ENCODE results near the gene PREX1.

The PREX1 gene

DNA sequence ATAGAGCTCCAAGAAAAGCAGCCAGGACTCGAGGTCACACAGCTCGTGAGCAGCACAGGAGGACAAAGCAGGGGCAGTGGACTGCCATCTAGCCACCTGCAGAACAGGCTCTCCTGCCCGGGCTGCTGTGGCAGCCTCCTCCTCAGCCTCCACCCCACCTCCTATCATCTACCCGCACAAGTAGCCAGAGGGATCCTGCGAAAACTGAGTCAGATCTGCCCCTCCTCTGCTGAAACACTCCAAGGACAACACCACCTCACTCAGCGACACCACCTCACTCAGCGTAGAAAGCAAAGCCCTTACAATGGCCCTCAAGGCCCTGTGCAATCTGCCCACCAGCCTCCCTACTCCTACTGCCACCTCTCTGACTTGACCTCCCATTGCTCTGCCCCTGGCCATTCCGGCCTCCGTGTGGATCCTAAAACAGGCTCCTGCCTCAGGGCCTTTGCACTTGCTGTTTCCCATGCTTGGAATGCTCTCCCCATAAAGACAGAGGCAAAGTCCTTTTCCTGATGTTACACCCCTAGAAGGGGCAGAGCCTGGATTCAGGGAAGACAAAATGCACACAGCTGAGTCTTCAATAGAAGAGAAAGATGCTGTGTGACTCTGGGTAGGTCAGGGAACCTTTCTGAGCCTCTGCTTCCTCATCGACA, 19.3 kb downstream of the PREX1 start:
- DNase-seq: no peak

GRCh38 chr20:48807586-48808381, 20.0 kb downstream of the PREX1 start:
- DNase-seq: no peak

GRCh38 chr20:48807051-48807450, 20.7 kb downstream of the PREX1 start:
- DNase-seq: no peak

DNA sequence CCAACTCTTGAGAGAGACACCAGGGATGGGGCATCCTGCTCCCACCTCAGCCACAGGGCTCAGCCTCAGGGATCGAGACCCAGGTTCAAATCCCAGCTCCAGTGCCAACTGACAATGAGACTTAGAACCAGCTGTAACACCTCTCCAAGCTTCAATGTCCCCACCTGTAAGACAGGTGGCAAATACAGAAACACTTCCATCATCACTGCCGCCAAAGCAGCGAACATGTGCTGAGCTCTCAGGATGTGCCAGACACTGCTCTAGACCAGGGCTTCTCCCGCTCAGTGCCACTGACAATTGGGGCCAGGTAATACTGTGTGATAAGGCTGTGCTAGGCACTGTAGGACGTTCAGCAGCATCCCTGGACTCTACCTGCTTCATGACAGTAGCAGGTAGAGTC, 22.1 kb downstream of the PREX1 start:
- DNase-seq: no peak

GRCh38 chr20:48805286-48805685, 22.5 kb downstream of the PREX1 start:
- DNase-seq: no peak

GRCh38 chr20:48804300-48804980, 23.4 kb downstream of the PREX1 start:
- DNase-seq: no peak

DNA sequence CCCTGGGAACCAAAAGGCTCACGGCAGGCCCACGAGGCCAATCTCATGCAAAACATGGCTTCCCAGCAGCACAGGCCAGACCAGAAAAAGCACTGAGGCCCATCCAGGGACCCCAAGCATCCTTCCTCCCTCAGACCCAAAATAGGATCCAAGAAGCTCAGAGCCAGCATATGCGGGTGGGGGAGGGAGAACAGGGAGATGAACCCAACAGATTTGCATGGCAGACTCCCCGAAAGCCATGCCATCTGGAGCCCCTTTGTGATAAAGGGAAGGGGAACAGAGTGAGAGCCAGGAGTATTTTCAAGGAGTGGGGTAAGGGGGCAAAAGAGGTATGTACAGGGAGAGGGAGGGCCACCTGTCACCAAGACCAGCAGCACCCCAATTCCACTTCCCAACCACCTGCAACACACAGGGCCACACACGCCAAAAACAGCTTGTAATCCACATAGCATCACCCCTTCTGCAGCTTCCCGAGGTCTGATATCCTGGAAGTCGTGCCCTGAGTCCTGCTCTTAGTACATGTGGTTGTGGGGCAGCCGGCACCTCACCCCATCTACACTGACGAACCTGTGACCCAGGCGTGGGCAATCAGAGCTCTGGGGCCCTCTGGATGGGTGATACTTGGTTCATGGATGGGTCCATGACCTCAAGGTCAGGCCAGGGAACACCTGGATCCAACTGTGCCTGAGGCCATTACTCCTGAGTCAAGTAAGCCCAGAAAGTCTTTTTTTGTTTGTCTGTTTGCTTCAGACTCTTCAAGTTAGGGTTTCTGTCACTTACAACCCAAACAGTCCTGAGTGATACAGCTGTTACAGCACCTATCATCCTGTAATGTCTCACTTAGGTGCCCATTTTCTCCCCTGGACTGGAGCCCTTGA, 24.4 kb downstream of the PREX1 start:
- DNase-seq: no peak

DNA sequence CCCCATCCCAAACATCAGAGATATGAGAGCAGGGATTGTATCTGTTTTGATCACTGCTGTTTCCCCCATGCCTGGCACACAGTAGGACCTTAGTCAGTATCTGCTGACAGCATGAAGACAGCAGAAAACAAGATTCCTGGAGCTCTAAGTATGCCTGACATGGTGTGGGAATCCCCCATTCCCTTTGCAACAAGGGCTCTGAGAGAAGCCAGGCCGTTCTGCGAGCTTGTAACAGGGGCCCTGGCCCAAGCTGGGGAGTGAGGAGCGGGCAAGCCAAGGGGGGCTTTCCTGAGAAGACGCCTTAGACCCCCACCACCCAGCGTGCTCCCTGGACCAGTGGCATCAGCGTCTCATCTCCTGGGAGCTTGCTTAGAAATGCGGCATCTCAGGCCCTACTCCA, 25.2 kb downstream of the PREX1 start:
- DNase-seq: no peak

- no peak for DNase-seq
Observed at GRCh38 chr20:48802216-48802615, 25.6 kb downstream of the PREX1 start.

DNA sequence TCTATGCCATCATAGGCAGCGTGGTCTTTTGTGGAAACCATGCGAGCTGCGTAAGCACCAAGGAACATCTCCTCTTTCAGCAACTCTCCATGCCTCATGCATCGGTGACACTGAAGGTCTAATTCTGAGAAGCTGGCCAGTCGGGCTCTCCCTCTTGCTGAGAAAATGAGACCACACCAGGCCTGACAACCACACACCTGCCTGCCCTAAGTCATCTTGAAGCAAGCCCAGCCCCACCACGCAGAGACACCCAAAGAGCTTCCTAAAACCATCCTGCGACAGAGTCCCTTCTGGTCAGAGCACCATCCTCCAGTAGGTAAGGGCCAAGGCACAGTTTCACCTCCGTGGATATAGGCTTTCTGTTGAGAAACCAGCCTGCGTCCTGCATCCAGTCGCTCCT, 26.6 kb downstream of the PREX1 start:
- no peak for DNase-seq

DNA sequence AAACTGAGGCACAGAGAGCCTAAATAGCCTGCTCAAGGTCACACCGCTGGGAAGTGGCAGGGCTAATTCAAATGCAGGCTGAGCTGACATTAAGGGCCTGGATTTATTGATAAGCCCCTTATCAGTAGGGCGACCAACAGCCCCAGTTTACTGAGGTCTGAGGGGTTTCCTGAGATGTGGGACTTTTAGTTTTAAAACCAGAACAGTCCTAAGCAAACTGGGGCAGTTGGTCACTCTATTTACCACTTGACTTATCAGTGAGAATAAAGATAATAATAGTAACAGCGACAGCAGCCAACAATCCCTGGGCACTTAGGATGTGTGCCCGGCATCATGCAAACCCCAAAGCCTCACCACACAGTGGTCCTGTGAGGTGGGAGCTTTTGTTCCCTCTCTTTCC, 27.6 kb downstream of the PREX1 start:
- DNase-seq: no peak

DNA sequence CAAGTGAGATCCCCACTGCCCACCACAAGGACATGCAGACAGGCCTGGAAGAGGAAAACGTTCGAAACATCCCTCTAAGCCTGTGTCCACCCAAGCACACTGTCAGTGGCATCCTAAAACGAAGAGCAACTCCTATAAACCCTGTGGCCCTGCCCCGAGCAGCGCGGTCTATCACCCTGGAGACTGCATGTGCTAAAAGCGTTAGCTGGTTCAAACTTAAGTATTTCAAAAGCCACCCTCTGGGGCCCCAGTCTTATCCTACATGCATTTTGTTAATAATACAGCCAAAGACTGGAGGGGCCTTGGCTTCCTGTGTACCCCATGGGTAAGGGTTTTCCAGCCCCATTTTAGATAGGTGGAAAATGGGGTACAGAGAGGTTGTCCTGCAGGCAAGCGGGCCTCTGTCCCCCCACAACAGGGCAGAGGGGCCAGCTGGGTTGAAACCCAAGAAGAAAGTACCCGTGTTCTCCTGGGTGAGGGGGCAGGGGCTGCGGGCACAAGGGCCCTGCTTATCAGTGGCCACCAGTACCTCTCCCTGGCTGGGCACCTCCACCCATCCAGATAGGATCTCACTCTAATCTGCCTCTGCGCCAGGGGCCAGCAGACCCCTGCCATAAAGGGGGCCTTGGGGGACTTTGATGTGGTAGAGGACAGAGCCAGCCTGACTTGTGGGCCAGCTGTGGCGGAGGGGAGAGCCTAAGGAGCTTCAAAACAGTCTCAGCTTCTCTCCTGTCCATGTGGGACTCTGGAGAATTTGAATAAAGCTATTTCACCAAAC, 28.3 kb downstream of the PREX1 start:
- no peak for DNase-seq

DNA sequence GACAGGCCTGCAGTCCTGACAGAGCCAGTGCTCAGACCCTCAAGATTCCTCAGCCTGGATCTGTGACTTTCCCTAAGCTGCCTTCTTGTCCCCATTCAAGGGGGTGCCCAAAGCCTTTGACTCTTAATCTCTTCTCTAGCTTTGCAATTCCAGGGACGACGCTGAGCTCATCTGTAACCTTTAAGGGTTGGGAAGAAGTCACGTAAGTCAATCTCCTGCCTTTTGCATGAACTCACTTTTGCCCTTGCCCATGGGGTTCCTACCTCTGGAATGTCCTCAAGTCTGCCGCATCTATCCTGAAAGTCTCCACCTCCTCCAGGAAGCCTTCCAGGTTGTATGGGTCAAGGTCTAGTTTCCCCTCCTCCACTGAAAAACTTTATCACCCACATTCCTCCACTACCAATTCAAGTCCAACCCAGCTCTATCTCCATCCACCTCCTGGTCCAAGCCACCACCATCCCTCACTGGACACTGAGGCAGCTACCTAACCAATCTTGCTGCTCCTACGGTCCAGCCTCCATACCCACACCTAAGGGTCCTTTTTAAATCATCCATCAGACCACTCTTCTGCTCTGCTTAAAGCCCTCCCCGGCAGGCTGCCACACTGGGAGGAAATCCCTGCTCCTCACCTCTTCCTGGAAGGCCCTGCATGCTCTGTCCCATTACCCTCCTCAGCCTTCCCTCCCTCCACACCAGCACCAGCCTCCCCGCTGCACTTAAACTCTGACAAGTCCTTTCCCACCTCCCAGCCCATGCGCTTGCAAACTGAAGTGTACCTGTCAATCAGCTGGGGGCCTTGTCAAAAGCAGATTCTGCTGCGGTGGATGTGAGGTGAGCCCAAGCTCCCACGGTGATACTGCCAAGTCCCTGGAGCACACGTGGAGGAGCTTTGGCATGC, 29.7 kb downstream of the PREX1 start:
- no peak for DNase-seq

DNA sequence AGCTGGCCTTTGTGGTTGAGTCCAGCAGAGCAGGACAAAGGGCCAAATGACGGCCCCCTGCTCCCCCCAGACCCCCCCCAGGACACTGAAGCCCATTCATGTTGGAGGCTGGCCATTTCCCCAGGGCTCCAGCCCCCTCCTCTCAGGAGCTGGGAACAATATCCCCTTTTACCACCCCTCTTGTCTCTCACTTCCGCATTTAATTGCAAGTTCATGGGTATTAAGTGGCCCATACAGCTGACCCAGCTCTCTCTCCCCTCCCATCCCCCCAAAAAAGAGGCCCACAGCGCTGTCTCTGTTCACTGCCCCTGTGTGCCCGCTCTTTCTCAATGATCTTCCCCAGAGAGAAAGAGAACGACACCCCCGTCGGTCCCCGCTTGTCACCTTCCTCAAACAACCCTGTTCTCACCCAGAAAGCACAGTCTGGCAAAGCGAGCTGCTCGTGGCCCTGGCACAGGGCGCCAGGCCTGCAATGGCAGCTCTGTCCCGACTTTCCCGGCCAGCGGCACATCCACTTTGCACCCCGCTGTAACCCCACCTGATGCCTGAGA, 30.4 kb downstream of the PREX1 start:
- no peak for DNase-seq

DNA sequence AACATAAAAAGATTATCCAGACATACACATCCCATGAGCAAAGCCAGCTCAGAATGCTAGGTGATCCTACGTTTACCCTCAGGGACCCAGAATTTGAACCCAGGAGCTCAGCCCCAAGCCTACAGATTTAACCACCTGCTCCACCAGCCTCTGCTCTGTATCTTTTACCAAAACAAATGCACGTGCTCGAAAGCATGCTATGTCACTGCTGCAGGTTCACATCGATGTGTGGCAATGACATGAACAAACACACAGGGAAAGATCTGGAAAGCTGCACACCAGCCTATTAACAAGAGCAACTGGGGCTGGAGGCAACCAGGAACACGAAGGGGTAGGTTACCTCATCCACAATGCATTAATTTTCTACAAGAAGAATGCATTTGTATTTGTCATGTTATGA, 32.1 kb downstream of the PREX1 start:
- no peak for DNase-seq

GRCh38 chr20:48794816-48795457, 32.9 kb downstream of the PREX1 start:
- no peak for DNase-seq

GRCh38 chr20:48794360-48794759, 33.4 kb downstream of the PREX1 start:
- DNase-seq: no peak

DNA sequence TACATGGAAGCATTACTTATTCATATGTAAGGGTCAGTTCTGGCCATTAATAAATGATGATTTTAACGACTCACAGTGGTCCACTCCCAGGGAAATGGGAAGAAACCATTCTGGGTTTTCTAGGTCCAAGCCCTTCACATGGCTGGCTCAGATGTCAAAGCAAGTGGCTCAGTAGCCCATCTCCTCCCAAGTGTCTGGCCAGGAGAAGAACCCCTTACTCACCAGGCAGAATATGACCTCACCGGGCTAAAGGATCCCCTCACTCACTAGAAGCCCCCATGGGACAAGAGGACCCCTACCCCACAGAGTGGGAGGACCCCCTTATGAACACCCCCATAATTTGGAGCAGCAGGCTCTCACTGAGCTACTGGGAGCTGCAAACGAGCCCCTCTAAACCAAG, 34.0 kb downstream of the PREX1 start:
- DNase-seq: no peak

- DNase-seq: no peak
Observed at GRCh38 chr20:48791666-48792071, 36.1 kb downstream of the PREX1 start.

GRCh38 chr20:48791014-48791413, 36.8 kb downstream of the PREX1 start:
- peak; percentile 35 for DNase-seq

Data from activated CD4-positive, alpha-beta T cell treated with anti-CD3 and anti-CD28 coated beads, Interleukin-2, Interleukin-6, amounts not matched to agents 100 ng/mL and 50 ng/mL, durations not matched to agents 16 hours and 8 hours (primary cell).